Astrocyte of the cerebellum (primary cell): ENCODE data around the gene PAPPA.

Experiments used
- DNase-seq: peaks from one replicate; pipeline ENCODE4 v3.0.0-alpha.2; 2011; ENCODE audit warnings: low read depth
- H3K4me3 ChIP-seq: 2 replicates; pipeline ENCODE4 v1.5.1; 2011; ENCODE audit warnings: mild to moderate bottlenecking, low read depth, low read length, moderate library complexity
- CTCF ChIP-seq: IDR thresholded peaks from 2 replicates; pipeline ENCODE4 v1.5.1; 2012; ENCODE audit warnings: low read length, low read depth, moderate library complexity, mild to moderate bottlenecking; ENCODE audit errors: missing control alignments
- in situ Hi-C: cut with HindIII; loops from 2 replicates; pipeline ENCODE4 v1.10.0; 2017; ENCODE audit warnings: low sequenced_read_pairs

Gene PAPPA

GRCh38 chr9:116411506-116411905, 257.9 kb downstream of the PAPPA start:
- DNase-seq = no peak
- in situ Hi-C loops = no loop called here
- TF ChIP-seq CTCF = no peak
- H3K4me3 ChIP-seq = no peak overlapping the region

- TF ChIP-seq CTCF = no peak
- no peak for DNase-seq
- in situ Hi-C loops = no loop called here
- H3K4me3 ChIP-seq = no peak overlapping the region
Measured at GRCh38 chr9:116414374-116414773, 260.8 kb downstream of the PAPPA start.

DNA sequence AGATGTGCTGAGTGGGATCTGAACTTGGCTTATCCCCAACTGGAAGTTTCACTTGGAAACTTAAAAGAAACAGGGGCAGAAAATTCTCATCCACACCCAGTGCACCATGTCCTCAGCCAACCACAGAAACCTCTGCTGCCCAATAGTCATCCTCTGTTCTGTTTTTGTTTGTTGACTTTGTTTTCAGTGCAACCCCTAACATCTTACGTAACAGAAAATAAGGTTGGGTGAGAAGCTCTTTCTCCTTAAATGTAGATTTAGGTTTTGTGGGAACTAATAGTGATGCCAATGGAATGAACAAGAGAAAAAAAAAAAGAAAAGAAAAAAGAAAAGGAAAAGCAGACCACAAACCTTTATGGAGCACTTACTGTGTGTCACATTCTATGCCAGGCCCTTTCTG, 262.8 kb downstream of the PAPPA start:
- in situ Hi-C loops = no loop called here
- no peak for TF ChIP-seq CTCF
- no peak for DNase-seq
- no peak overlapping the region for H3K4me3 ChIP-seq

DNA sequence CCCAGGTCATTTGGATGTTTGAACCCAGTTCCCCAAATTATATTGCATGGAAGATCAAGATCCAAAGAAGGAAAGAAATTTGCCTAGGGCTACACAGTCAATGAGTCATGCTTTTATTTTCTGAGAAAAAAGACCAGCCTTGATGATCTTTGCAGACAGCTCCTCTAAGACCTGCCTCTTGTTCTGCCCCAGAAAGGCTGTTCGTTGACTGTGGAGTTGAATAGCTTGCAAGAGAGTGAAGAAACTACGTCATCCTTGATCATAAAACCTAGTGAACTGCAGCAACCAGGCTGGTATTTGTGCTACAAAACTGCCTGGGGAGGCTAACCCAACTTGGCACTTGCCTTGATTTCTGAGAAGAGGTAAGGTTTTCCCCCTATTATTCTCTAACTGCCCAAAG, 263.9 kb downstream of the PAPPA start:
- no peak for DNase-seq
- TF ChIP-seq CTCF = no peak
- H3K4me3 ChIP-seq = no peak overlapping the region
- in situ Hi-C loops = no loop called here

GRCh38 chr9:116419181-116419580, 265.6 kb downstream of the PAPPA start:
- no peak for TF ChIP-seq CTCF
- DNase-seq = no peak
- no peak overlapping the region for H3K4me3 ChIP-seq
- in situ Hi-C loops = no loop called here

GRCh38 chr9:116420993-116421538, 267.5 kb downstream of the PAPPA start:
- in situ Hi-C loops = no loop called here
- TF ChIP-seq CTCF = no peak
- H3K4me3 ChIP-seq = no peak overlapping the region
- no peak for DNase-seq
